DND-41 (cell line): ENCODE data around the gene NAPA.

ENCODE experiments used
- EZH2 ChIP-seq: IDR thresholded peaks from 3 replicates; pipeline ENCODE4 v1.6.1; 2012; ENCODE audit warnings: borderline replicate concordance, low read depth, mild to moderate bottlenecking, moderate library complexity, low read length, inconsistent platforms; ENCODE audit not compliant: severe bottlenecking
- TF ChIP-seq, protein P1 (sequence below): IDR thresholded peaks from 2 replicates; pipeline ENCODE4 v1.5.1; 2012; ENCODE audit warnings: borderline replicate concordance, low read length, moderate library complexity, mild to moderate bottlenecking; ENCODE audit not compliant: poor library complexity, severe bottlenecking; ENCODE audit errors: extremely low read depth

- no peak for TF ChIP-seq EZH2
- TF ChIP-seq, protein P1, sequence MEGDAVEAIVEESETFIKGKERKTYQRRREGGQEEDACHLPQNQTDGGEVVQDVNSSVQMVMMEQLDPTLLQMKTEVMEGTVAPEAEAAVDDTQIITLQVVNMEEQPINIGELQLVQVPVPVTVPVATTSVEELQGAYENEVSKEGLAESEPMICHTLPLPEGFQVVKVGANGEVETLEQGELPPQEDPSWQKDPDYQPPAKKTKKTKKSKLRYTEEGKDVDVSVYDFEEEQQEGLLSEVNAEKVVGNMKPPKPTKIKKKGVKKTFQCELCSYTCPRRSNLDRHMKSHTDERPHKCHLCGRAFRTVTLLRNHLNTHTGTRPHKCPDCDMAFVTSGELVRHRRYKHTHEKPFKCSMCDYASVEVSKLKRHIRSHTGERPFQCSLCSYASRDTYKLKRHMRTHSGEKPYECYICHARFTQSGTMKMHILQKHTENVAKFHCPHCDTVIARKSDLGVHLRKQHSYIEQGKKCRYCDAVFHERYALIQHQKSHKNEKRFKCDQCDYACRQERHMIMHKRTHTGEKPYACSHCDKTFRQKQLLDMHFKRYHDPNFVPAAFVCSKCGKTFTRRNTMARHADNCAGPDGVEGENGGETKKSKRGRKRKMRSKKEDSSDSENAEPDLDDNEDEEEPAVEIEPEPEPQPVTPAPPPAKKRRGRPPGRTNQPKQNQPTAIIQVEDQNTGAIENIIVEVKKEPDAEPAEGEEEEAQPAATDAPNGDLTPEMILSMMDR = no peak
Measured at GRCh38 chr19:47507924-47508553, 6.8 kb downstream of the NAPA start.
